ENCODE data around the gene SYT1.

DNA sequence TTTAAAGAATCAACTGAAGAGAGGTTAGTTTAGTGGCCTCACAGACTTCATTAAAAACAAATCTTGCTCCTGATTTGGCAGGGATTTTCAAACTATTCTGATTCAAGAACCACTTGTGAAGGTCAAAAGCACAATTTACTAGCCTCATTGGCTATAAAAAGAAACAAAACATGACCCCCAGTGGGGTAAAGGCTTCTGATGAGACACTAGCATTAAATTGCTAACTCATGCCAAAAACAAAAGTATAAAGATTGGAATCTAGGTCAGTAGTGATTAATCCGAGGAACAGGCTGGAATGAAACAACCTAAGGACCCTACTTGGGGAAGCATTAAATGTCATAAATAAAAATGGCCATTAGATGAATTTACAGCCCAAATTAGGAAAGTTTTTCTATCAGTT is 513.9 kb downstream of the SYT1 start:
- TF ChIP-seq, protein P1, sequence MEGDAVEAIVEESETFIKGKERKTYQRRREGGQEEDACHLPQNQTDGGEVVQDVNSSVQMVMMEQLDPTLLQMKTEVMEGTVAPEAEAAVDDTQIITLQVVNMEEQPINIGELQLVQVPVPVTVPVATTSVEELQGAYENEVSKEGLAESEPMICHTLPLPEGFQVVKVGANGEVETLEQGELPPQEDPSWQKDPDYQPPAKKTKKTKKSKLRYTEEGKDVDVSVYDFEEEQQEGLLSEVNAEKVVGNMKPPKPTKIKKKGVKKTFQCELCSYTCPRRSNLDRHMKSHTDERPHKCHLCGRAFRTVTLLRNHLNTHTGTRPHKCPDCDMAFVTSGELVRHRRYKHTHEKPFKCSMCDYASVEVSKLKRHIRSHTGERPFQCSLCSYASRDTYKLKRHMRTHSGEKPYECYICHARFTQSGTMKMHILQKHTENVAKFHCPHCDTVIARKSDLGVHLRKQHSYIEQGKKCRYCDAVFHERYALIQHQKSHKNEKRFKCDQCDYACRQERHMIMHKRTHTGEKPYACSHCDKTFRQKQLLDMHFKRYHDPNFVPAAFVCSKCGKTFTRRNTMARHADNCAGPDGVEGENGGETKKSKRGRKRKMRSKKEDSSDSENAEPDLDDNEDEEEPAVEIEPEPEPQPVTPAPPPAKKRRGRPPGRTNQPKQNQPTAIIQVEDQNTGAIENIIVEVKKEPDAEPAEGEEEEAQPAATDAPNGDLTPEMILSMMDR (IDR thresholded peaks at IDR 0.05) = no peak
- TF ChIP-seq ZFX (IDR thresholded peaks at IDR 0.05; ENCODE audit: borderline replicate concordance) = no peak

Measured in 22Rv1 (cell line).